ENCODE measurements around the gene FLII.
A peak's percentile ranks its signal among the peaks of the same experiment; 100 is the strongest.

FLII gene

DNA sequence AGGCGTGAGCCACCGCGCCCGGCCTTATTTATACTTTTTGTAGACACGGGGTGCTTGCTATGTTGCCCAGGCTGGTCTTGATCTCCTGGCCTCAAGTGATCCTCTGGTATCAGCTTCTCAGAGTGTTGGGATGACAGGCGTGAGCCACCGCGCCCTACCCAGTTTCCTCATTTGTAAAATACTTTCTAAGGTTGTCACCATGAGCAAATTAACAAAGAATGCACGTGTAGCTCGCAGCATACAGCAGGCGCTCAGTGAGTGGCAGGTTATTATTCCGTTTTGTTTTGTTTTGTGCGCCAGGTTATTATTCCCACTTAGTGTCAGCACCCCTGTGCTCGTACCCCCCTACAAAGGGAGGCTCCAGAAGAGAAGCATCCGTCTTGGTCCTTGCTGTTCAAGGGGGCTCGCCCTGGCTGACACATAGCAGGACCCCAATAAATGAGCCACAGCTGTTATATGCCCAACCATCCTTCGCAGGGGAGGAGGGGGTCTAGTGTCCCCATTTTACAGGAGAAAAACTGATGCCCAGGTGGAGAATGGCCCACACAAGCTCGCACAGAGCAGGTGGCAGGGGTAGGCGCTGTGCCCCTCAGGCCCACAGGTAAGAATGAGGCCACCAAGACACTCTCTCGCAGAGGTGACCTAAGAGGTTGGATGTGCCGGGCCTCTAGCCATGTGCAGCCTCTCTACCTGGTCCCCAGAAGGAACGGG is 1.2 kb upstream of the FLII start:
- no peak for DNase-seq

DNA sequence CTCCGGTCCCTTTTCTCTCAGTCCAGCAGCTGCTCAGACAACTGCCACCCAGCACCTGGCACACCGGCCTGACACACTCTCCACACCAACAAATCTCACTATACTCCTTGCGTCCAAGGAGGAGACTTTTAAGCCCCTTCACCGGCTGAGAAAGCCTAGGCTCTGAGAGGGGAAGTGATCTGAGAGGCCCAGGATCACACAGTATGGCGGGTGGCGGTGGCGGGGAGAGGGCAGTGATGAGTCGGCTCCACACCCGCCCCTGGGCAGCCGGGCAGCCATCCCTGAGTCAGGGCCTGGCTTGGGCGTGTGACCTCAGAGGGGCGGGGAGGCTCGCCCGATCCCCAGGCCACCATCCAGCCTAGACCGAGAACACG is 569 bp downstream of the FLII start:
- DNase-seq = no peak

DNA sequence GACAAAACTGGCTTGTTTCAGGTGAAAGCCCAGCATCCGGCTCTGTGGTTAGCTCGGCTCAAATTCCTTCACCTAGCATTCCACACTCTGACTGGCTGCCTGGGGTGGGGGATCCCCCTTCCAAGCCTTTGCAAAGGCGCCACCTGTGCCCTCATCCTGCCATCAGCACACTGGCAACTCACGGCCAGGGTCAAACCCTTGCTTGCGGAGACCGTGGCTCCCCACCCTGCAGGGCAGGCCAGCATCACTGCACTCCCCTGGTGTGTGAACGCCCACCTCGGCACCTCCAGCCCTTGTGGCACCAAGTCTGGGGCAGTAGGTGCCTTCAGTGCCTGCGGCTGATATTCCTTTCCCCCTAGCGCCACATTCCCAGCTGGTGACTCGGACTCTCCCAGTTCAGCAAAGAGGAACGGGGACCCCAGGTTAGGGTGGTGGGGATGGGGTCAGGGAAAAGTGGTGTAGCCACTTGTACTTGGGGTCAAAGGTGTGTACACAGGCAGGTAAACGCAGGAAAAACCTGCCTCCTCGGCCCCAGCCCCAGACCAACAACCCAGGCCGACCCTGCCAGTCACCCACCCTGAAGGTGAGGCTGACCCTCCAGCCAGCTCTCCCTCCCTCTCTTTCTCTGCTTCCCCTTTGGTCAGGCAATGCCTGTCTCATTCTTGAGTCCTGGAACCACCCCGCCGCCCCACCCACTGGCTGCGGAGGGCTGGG is 1.1 kb downstream of the FLII start:
- no peak for DNase-seq

DNA sequence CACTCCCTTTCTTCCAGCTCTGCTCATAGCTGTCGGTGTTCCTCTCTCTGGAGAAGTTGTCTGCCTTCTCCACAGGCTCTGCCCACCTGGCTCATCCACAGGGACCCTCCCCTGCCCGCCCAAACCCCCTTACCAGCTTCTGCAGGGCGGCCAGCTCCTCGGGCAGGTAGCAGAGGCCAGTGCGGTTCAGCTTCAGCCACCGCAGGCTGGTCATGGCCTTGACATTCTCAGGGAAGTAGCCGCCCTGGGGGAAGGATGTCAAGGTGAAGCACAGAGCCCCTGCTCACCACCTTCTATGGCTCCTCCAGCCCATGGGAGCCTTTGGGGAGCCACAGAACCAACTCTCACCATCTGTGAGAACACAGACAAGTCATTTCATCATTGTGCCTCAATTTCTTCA is 1.8 kb downstream of the FLII start:
- no peak for DNase-seq

DNA sequence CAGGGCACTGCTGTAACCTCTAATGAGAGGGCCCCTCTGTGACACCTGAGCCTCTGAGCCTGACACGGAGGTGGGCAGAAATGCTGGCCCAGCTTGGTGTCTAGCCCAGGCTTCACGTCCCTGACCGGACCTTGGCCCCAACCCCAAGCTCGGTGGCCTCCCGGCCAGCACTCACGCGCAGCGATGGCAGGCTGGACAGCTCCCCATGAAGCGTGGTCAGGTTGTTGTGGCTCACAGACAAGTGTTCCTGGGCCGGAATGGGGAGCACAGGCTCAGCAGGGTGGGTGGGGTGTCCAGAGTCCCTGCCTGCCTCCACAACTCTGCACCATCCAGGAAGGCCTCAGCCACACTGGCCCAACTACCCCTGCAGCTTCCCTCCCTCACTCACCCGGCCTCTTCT is 2.2 kb downstream of the FLII start:
- DNase-seq = no peak

GRCh38 chr17:18254888-18255649 is 3.5 kb downstream of the FLII start:
- DNase-seq = no peak

DNA sequence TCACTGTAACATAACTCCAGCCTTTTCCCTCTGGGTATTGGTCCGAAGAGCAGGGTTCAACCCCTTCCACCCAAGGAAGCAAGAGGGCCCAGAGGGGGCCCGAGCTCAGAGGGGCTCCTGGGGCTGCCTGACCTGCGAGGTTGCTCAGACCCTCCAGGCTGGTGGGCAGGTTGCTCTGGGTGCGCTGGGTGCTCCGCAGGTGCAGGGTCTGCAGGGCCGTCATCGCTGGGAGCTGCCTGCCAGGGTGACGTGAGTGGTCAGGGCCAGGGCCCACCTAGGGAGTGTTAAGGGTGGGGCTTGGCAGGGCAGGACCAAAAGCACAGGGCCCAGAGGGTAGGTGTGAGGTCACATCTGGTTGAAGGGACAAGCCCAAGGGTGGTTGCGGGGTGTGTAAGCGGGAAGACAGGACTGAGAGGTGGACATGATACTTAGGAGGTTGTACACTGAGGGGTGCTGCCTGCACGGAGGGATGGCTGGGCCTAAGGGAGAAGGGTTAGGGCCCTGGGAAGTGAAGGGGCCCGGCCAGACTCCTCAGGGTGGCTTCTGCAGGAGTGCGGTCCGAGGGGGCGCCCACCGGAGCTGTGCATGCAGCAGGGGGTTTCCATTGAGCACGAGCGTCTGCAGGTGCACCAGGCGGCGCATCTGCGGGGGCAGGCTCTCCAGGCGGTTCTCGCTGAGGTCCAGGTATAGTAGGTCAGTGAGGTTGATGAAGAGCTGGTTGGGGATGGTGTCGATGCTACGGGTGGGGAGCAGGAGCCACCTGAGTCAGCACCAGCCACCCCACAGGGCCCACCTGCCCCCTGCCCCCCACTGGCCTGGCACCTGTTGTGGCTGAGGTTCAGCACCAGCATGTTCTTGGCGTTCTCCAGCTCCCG is 4.4 kb downstream of the FLII start:
- DNase-seq = no peak

DNA sequence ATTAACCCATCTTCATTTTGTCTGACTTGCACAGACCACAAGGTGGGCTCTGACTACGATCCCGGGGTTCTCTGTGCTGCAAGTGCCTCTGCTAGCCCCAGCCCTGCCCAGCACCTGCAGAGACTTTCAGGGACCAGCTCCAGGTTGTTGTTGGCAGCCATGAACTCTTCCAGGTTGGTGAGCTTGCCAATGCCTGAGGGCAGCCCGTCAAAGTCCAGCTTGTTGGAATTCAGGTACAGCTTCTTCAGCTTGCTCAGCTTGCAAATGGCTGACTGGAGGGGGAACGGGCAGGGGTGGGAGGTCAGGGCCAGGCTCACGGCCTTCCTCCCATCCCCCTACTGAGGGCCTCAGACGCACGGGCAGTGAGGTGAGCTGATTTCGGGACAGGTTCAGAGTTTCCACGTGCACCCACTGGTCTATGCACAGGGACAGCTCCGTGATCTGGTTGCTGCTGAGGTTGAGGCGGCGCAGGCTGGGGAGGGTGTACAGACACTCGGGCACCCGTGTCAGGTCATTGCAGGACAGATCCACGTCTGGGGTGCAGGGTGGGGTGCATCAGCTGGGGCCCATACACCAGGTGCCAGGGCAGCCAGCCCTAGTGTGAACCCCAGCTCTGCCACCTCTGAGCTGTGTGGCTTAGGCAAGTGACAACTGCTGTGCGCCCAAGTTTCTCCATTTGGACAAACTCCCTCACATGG is 5.2 kb downstream of the FLII start:
- no peak for DNase-seq

DNA sequence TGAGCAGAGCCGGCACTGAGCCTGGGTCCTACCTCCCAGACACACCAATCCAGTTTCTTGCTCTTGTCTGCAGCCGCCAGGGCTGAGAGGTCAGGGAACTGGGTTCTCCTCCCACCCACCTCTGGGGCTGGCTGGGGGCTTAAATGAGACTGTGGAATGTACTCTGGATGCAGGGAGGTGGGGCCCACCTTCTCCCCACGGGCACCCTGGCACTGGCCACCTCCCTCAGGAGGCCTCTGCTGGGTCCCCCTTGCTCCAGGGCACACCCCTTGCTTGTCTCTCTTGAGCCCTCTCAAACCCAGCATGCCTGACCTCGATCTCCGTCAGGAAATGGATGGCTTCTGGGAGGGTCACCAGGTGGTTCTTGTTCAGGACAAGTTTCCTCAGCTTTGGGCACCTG is 6.4 kb downstream of the FLII start:
- DNase-seq = no peak

DNA sequence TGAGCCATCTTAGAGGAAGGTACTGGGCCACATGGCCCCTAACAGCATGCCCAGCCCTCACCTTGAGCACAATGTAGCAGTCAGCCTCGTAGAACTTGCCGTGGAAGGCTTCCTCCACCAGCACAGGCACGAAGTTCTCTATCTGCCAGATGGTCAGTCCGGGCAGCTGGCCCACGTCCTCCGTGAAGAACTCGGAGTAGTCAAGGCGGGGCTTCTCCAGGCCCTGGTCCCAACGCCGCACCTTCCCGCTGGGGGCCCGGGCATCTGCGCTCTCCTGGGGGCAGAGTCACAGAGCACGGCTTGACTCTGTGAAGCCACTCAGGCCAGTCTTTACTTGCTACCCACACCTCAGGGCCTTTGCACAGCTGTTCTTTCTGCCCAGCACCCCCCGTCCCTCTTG is 7.3 kb downstream of the FLII start:
- no peak for DNase-seq

- no peak for DNase-seq
These were observed 7.8 kb downstream of the FLII start for GRCh38 chr17:18250708-18251107.

DNA sequence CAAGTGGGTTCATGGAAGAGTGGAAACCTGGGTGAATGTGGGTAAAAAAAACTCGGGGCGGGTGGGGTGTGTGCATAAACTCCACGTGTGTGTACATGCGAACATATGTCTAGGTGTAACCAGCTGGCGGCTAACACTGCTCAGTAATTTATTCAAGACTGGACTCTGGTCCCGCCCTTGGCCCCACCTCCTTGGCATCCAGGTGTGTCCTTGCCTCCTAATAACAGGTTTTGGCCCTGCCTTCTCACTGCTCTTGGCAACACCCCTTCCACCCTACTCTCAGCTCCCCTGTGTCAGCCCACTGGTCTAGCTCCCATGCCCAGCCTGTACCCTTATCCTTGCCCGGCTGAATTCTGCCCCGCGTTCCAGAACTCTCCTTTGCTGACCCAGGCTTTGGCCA is 8.3 kb downstream of the FLII start:
- DNase-seq = no peak

DNA sequence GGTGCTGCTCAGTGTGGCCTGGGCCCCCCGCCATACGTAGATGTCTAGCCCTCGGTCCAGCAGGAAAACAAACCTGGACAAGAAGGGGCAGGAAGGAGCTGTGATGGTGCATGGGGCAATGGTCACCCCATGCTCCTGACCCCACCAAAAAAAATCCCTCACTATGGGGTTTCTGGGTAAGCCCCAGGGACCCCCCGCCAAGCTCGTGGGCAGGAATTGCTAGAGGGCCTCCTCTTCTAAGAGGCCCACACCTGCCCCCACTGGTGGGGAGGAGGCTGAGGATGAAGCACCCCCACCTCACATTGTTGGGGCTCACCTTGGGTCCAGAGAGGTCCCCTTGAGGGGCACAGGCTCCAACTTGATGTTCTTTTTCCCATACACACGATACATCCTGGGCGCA is 9.7 kb downstream of the FLII start:
- no peak for DNase-seq

DNA sequence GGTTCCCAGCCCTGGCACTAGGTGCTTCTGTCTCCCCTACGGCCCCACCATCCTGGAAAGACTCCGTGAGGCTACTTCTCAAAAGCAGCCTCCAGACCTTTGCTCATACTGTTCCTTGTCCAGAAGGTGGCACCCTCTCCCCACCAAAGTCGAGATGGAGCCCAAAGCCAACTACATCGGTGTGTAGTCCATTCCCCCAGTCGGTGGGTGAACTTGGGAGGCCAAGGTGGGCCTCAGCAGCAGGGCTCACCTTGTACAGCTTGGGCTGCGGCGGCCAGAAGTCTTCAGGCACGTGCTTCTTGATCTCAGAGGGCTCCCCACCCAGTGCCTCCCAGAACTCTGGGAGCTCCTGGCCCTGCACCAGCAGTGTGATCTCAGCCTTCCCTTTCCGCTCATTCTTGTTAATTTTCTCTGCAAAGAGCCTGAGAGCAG is 10.2 kb downstream of the FLII start:
- DNase-seq = peak; percentile 25

DNA sequence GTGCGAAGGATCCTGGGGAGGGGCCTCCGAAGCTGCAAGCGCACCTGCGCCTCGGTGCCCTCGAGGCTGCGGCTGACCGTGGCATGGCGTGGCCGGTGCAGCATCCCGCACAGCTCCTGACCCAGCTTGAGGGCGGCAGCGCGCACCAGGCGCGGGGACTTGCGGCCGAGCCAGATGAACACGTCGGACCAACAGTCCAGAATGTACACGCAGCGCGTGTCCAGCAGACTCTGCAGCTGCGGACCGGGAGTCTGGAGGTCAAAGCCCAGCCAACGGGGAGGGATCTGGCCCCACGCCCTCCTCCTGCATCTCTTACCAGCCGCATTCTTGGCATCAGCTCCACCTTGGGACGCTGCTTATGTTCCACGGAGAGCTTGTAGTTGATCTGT is 10.9 kb downstream of the FLII start:
- no peak for DNase-seq

- no peak for DNase-seq
These were observed 11.5 kb downstream of the FLII start for GRCh38 chr17:18246880-18247612.

DNA sequence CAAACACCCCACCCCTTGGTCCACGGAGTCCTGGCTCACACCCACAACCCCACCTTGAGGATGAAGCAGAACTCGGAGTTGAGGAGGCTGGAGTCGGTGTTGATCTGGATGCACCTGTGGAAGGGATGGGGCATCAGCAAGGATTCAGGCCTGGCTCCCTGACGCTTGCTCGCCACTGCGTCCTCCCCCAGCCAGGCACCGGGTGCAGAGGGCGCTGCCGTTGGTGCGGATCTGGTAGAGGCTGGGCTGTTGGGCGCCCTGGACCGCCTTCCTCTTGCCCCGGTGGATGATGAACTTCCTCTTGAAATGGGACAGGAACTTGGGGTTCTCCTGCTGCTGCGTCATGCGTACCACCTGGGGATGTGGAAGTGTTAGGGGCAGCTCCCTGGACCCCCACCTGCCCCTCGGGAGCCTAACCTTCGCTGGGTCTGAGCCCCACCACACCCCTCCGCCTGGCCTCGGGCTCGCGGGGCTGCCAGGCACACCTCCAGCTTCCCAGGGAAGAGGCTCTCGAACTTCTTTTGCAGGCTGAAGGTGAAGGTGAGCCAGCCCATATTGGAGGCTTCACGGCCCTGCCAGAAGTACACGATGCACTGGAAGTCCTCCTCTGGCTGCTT is 12.3 kb downstream of the FLII start:
- no peak for DNase-seq

GRCh38 chr17:18245038-18245776 is 13.3 kb downstream of the FLII start:
- no peak for DNase-seq

GRCh38 chr17:18241229-18241871 is 17.2 kb downstream of the FLII start:
- DNase-seq = no peak

DNA sequence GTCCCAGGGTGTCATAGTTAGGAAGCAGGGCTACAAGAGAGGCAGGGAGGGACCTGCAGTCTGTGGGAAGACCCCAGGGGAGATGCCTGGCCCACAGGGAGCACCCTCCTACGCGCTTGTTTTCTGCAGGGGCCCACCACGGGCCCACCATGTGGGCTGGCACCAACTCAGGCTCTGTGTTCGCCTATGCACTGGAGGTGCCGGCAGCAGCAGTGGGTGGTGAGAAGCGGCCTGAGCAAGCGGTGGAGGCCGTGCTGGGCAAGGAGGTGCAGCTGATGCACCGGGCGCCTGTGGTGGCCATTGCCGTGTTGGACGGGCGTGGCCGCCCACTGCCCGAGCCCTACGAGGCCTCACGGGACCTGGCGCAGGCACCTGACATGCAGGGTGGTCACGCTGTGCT is 18.1 kb downstream of the FLII start:
- DNase-seq = no peak
